A549 (cell line): Measurements from ENCODE around the gene TCAF1.

ENCODE experiments used
- CHD4 ChIP-seq: fragments of 200-600 bp; sonication (generic); IDR thresholded peaks from 2 replicates; pipeline ENCODE4 v1.6.1; 2016; ENCODE audit warnings: antibody characterized with exemption, mild to moderate bottlenecking, borderline replicate concordance
- CTCF ChIP-seq: fragments of >200 bp; sonication (Bioruptor Twin); formaldehyde crosslinking; IDR thresholded peaks from 3 replicates; pipeline ENCODE4 v1.5.1; 2016
- POLR2A ChIP-seq: IDR thresholded peaks from 2 replicates; pipeline ENCODE4 v1.6.1; 2012; ENCODE audit warnings: mild to moderate bottlenecking, low read length
- RAD21 ChIP-seq, 2 experiments: fragments of >200 bp in 1 of 2; sonication (Bioruptor Twin) in 1 of 2; formaldehyde crosslinking in 1 of 2; IDR thresholded peaks in 1 of 2; conservative IDR thresholded peaks in 1 of 2; 2 replicates in 1 of 2; 3 replicates in 1 of 2; pipeline ENCODE4 v1.6.1; 2012 to 2018; ENCODE audit warnings: inconsistent platforms in 1 of 2

GRCh38 chr7:143848192-143848591, 53.8 kb downstream of the TCAF1 start:
- TF ChIP-seq CTCF (no peak), RAD21 (conservative IDR thresholded peaks at IDR 0.05 in 1 of 2, IDR thresholded peaks at IDR 0.05 in 1 of 2) (no peak), CHD4 (no peak), POLR2A (no peak)
